ENCODE data around the gene MAGOH.
"Not testable (repeated sequence)": the region's sequence is repeated elsewhere in the genome, so short reads cannot be mapped to it uniquely, and the experiment has no call there.

Gene MAGOH

DNA sequence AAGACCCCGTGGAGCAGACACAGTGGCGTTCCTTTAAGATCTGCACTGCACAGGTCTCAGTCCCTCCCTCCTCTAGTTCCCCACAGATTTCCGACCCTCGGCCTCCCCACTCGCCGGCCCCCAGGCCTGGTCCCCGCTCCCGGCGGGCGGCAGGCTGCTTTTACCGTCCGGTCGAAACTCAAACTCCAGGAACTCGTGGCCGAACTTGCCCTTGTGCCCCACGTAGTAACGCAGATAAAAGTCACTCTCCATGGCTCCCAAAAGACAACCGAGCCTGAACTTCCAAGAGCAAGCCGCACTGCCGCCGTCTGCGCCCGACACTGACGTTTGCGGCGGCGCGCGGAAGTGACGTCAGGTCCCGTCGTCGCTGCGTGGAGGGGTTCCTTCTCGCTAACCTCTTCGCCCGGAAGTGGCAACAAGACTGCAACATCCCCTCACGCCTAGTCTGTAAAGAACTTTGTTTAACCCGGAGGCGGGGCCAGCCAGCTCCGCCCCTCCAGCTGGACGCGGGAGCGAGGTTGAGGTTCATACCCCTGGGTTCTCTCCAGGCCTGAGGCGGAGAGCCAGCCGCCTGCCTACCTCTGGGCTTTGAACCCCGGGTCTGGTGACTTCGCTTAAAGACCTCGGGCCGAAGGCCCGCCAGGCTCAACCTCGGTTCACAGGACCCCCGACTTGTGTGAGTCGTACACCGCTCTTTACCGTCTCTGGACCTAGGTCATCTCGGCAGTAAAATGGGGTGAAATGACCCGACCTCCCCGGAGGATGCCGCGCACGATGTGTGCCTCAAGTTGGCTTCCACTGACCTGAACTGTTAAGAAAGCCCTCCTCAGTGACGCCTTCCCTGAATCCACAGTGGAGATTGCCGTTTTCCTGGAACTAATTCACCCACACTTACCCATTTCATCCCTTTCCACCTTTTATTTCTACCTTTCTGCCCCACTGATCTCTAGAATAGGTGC lies at the start of gene MAGOH:
Gene MAGOH, minus strand, starts transcription at position 322 of the 959 bp plus-strand sequence. Its CDS starts 70 bp downstream, at position 252.
- peak; percentile 88 to 90 (median 88) for DNase-seq (ENCODE audit: low read depth in 3 of 3)

- DNase-seq (ENCODE audit: low read depth in 3 of 3): no peak
Measured at GRCh38 chr1:53286955-53287354, 48.6 kb upstream of the MAGOH start.

GRCh38 chr1:53285969-53286760 lies 47.8 kb upstream of the MAGOH start:
- no peak for DNase-seq (ENCODE audit: low read depth in 3 of 3)

DNA sequence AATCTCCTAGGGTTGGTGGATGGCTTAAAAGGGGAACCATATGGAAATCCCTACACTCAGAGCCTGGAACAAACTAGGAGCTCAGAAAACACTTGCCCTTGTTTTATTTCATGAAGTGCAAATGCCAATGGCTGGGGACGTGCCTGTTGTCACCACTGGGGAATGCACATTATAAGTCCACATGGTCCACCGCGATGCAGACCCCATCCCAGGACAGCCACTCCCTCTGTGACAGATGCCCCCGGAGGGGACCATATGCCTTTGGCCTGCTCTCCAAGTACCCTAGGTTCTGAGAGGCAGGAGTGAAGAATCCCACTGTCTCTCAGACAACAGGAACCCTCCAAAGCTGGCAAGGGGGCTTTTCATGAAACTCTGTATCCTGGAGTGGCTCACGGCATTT lies 47.2 kb upstream of the MAGOH start:
- DNase-seq (ENCODE audit: low read depth in 3 of 3): no peak

DNA sequence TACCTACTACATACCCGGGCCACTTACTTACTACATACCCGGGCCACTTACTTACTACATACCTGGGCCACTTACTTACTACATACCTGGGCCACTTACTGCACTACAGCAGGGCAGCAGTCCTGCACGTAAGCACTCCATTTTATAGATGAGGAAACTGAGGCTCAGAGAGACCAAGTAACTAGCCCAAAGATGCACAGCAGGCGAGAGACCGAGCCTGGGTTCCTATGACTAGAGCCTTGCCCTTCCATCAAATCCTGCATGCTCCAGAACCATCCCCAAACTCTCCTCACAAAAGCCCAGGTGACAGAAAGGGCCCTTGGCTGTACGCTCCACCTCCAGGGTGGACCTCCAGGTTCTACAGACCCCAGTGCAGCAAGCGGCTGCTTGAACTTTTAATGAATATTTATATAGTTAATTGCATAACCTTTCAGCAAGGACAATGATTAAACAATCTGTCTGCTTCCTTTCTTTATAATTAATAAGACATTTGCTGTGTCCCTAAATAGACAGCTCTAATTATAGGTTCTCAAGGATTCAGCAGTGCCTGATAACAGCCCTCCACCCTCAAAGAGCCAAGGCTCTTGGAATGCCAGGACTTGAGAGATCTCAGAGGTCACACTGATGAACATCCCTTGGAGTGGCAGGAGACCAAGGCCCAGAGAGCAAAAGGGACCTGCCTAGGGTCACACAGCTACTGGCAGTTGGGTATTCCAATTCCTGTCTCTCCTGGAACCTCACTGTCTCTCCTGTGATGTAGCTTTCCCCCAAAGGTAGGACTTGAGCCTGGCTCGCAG lies 46.1 kb upstream of the MAGOH start:
- no peak for DNase-seq (ENCODE audit: low read depth in 3 of 3)

DNA sequence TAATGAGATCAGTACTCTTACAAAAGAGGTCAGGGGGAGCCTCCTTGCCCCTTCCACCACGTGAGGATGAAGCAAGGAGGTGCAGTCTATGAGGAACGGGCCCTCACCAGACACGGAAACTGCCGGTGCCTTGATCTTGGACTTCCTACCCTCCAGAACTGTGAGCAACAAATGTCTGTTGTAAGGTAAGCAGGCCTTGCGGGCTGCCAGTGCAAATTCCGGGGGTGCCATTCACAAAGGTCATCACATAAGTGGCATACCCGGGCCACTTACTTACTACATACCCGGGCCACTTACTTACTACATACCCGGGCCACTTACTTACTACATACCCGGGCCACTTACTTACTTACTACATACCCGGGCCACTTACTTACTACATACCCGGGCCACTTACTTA lies 44.8 kb upstream of the MAGOH start:
- DNase-seq (ENCODE audit: low read depth in 3 of 3): not testable (repeated sequence)

DNA sequence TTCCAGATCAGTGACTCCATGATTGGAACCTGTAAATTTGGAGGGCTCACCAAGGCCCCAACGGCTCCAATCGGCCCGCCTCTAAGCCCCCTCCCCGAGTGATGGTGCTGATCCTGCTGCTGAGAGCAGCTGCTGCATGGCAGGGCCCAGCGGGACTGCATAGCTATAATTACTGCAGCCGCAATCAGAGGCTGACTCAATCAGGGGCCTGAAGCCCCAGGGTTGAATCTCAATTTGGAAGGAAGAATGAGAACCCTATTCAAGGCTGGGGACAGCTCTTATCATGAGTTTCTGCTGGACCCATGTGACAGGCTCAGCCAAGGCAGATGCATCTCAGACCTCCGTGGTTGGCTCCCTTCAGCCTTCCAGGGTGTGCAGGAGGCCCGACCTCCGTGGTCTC lies 42.8 kb upstream of the MAGOH start:
- DNase-seq (ENCODE audit: low read depth in 3 of 3): no peak

- no peak for DNase-seq (ENCODE audit: low read depth in 3 of 3)
Measured at GRCh38 chr1:53280496-53280895, 42.2 kb upstream of the MAGOH start.

DNA sequence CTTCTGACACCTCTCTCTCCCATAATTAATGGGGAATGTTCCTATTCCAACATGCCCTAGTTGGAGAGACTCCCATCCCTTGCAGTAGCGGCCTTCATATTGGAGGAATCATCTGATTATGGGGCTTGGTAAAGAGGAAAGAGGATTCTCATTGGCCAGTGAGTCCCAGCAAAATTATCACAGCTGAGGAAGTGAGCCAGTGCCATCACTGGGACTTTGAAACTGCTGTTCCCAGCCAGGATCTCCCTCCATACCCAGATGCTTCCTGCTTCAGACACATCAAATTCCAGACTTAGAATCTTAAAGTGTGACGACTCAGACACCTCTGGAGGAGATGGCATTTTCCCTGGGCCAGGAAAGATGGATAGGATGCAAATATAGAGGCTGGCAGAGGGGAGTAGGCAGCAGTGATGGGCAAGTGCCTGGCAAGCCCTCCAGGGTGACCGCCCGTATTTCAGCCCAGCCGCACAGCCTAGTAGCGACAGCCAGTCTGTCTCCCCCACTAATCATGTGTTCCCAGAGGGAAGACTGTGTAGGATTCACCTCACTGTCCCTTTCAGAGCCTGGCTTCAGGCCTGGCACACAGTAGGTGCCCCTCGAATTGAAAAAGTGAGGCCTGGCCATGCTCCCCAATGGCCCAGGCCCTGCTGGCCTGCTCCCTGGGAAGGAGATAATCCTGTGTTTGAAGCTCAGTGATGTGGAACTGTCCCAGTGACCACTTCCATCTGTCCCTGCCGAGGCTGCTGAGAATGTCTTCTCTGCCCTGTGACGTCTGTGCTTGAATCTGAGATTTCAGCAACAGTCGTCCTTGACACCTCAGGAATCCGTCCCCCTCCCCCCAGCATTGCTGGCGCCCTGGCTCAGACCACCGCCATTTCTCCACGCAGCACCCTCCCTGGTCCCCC lies 41.2 kb upstream of the MAGOH start:
- no peak for DNase-seq (ENCODE audit: low read depth in 3 of 3)

GRCh38 chr1:53278298-53278725 lies 40.0 kb upstream of the MAGOH start:
- DNase-seq (ENCODE audit: low read depth in 3 of 3): peak; percentile 50 to 57 (median 57)

GRCh38 chr1:53277326-53277725 lies 39.0 kb upstream of the MAGOH start:
- no peak for DNase-seq (ENCODE audit: low read depth in 3 of 3)

DNA sequence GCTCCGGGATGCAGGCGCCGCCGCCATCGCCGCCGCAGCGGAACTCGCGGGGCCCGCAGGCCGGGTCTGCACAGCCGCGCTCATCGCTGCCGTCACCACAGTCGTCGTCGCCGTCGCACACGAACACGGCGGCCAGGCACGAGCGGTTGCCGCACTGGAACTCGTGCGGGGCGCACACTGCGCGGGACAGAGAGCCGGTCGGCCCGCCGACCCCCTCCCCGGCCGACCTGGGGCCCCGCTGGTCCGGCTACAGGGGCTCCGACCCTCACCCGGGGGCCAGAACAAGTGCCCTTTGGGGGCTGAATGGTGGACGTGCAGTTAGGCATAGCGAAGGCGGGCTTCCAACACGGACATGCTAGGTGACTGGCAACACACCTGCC lies 38.6 kb upstream of the MAGOH start:
- no peak for DNase-seq (ENCODE audit: low read depth in 3 of 3)

DNA sequence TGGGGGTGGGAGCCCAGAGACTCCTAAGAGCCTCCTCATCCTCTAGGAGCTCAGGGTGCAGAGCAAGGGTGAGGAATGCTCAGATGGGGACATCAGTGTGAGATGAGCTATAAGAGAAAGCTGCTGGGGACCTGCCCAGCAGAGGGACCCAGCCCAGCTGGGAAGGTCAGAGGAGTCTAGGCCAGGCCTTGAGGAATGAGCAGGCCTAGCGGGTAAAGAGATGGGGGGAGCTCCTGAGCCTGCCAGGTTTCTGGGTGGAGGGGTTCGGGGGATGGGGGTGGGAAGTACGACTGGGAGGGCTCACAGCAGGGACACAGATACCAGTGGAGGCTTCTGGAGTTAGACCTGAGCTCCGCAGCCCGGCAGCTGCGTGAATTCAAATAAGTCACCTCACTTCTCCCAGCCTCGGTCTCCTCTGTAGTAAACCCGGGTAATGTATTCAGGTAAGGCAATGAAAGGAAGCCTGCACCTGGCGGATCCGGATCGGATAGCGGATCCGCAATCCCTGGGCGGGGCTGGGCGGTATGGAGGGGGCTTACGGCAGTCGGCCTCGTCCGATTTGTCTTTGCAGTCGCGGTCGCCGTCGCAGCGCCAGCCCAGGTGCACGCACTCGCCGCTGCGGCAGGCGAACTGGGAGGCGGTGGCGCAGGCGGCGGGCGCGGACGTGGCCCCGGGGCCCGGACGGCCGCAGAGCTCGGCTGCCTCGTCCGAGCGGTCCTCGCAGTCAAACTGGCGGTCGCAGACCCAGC lies 38.0 kb upstream of the MAGOH start:
- no peak for DNase-seq (ENCODE audit: low read depth in 3 of 3)

DNA sequence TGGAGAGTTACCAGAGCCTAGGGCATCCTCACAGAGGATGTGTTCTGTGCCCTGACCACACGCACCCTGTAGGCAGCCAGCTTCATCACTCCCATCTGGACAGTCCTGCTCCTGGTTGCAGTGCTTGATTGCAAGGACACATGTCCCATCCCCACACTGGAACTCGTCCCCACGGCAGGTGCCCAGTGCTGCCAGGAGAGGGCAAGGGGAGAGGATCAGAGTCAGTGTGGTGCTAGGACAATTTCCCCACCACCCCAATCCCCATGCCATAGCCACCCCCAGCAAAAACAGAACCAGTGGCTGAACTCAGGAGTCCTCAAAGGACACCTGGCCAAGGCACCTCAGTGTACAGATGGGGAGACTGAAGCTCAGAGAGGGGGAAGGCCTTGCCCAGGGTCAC lies 37.2 kb upstream of the MAGOH start:
- no peak for DNase-seq (ENCODE audit: low read depth in 3 of 3)

- DNase-seq (ENCODE audit: low read depth in 3 of 3): no peak
Measured at GRCh38 chr1:53274541-53275185, 36.3 kb upstream of the MAGOH start.

GRCh38 chr1:53274026-53274425 lies 35.7 kb upstream of the MAGOH start:
- no peak for DNase-seq (ENCODE audit: low read depth in 3 of 3)

GRCh38 chr1:53273526-53273925 lies 35.2 kb upstream of the MAGOH start:
- DNase-seq (ENCODE audit: low read depth in 3 of 3): no peak

GRCh38 chr1:53272349-53272748 lies 34.0 kb upstream of the MAGOH start:
- DNase-seq (ENCODE audit: low read depth in 3 of 3): no peak

DNA sequence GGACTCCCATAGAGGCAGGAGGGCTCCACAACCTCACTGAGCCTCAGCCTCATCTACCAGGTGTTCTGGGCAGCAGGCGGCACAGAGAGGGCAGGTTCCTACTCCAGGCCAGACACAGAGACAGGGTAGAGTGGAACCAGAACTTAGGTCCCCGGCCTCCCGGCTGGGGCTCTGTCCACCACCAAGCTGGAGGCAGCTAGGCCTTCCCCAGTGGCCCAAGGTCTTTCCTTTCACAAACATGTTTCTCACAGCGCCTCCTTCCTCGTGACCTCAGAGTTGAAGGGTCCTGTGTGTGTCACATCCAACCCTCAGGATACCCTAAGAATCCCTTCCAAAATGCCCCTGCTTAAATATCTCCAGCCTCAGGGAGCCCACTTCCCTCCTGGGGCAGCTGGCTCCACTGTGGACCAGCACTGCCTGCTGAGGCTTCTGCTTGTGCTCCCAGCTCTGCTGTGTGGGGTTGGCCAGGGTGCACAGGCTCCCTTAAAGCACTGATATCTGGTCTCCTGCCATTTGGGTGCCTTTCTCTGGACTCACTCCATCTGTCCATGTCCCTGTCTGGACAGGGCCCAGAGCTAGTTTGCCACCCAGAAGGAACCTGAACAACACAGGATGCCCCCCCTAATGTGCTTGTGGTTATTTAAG lies 33.2 kb upstream of the MAGOH start:
- DNase-seq (ENCODE audit: low read depth in 3 of 3): no peak

Data from stimulated activated CD4-positive, alpha-beta T cell treated with anti-CD3 and anti-CD28 coated beads, TNF-alpha, amount 100 ng/mL, for 4 hours (primary cell).